Measurements from ENCODE around the gene SUN1.
"Not testable (repeated sequence)": the region's sequence is repeated elsewhere in the genome, so short reads cannot be mapped to it uniquely, and the experiment has no call there.

The SUN1 gene, protein sequence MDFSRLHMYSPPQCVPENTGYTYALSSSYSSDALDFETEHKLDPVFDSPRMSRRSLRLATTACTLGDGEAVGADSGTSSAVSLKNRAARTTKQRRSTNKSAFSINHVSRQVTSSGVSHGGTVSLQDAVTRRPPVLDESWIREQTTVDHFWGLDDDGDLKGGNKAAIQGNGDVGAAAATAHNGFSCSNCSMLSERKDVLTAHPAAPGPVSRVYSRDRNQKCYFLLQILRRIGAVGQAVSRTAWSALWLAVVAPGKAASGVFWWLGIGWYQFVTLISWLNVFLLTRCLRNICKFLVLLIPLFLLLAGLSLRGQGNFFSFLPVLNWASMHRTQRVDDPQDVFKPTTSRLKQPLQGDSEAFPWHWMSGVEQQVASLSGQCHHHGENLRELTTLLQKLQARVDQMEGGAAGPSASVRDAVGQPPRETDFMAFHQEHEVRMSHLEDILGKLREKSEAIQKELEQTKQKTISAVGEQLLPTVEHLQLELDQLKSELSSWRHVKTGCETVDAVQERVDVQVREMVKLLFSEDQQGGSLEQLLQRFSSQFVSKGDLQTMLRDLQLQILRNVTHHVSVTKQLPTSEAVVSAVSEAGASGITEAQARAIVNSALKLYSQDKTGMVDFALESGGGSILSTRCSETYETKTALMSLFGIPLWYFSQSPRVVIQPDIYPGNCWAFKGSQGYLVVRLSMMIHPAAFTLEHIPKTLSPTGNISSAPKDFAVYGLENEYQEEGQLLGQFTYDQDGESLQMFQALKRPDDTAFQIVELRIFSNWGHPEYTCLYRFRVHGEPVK
- 233 to 390 reads per million in 2 donors for total RNA-seq

- DNase-seq, result no peak
Observed at GRCh38 chr7:832167-832967, at the start of gene SUN1. Gene SUN1 (plus strand): TSS chr7:832476. CDS start chr7:832525, 49 bp downstream.

DNA sequence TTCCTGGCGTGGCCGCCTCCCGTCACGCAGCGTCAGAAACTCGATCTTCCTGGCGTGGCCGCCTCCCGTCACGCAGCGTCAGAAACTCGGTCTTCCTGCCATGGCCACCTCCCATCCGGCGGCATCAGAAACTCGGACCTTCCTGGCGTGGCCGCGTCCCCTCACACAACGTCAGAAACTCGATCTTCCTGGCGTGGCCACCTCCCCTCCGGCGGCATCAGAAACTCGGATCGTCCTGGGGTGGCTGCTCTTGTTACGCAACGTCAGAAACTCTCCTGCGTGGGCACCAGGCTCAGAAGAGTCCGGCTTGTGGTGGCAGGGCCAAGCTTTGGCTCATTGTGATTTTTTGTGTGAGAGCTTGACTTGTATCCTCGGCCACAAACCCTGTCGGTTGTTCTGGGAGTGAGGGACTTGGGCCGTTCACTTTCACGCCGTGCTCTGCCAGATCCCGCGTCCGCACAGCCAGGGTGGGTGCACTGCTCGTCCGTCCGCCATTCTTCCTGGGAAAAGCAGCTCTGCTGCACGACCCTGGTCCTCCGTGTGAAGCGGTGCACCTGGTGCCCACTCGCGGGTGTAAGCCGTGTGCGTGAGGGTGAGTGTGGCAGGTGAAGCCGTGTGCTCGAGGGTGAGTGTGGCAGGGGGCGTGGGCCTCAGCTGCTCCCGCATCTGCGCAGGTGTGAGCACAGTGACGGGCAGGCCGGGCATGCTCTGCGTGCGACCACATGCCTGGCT, 49.4 kb upstream of the SUN1 start:
- DNase-seq, result no peak

- DNase-seq, result no peak
Observed at GRCh38 chr7:783556-784490, 48.5 kb upstream of the SUN1 start.

GRCh38 chr7:784971-785370, 47.3 kb upstream of the SUN1 start:
- DNase-seq, result no peak

- DNase-seq, result no peak
Observed at GRCh38 chr7:785416-785815, 46.9 kb upstream of the SUN1 start.

GRCh38 chr7:786472-787255, 45.6 kb upstream of the SUN1 start:
- no peak for DNase-seq

- DNase-seq, result no peak
Observed at GRCh38 chr7:787332-788240, 44.7 kb upstream of the SUN1 start.

DNA sequence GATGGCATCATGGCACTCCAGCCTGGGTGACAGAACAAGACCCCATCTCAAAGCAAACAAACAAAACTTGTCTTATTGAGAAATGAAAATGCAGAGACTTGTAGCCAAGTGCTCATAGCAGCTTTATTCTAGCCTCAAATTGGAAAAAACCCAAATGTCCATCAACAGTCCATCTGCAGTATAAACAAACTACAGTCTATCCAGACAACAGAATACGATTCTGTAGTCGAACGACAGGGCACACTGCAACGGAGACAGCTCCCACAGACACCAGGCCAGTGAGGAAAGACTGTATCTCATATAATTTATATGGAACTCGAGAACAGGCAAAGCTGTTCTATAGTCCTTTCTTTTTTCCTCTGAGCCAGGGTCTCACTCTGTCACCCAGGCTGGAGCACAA, 40.8 kb upstream of the SUN1 start:
- no peak for DNase-seq

DNA sequence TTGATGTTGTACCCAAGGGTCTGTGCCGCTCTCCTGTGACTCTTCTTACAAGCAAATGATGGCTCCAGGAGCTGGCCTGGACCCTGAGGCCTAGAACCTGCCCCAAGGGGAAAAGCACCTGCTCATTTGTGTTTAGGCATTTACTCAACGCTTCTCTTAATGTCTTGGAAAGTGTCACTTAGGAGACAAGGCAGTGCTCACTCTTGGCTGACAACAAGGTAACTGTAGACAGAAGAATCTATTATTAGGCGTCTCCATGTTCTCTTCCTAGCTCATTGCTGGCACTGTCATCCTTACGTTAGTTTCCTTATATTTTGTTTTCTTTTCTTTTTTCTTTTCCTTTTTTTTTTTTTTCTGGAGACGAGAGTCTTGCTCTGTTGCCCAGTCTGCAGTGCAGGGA, 38.1 kb upstream of the SUN1 start:
- no peak for DNase-seq

DNA sequence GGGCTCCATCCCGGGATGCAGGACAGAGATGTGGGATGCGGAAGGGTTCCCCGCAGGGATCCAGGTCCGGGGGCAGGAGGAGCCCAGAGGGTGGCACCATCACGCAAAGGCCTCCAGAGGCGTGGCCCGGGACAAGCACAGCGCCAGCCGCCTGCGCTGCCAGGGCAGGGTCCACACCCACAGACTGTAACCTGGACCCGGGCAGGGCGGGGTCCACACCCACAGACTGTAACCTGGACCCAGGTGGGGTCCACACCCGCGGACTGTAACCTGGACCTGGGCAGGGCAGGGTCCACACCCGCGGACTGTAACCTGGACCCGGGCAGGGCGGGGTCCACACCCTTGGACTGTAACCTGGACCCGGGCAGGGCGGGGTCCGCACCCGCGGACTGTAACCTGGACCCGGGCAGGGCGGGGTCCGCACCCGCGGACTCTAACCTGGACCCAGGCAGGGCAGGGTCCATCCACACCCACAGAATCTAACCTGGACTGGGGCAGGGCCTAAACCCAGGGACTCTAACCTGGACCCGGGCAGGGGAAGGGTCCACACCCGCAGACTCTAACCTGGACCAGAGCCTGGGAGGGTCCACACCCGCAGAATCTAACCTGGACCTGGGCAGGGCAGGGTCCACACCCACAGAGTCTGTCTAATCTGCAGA, 37.5 kb upstream of the SUN1 start:
- no peak for DNase-seq

DNA sequence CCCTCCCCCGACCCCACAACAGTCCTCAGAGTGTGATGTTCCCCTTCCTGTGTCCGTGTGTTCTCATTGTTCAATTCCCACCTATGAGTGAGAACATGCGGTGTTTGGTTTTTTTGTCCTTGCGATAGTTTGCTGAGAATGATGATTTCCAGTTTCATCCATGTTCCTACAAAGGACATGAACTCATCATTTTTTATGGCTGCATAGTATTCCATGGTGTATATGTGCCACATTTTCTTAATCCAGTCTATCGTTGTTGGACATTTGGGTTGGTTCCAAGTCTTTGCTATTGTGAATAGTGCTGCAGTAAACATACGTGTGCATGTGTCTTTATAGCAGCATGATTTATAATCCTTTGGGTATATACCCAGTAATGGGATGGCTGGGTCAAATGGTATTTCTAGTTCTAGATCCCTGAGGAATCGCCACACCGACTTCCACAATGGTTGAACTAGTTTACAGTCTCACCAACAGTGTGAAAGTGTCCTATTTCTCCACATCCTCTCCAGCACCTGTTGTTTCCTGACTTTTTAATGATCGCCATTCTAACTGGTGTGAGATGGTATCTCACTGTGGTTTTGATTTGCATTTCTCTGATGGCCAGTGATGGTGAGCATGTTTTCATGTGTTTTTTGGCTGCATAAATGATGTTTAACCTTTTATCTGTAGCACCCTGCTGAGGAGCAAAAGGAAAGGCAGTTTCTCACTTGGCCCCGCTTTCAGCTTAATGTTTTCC, 35.7 kb upstream of the SUN1 start:
- not testable (repeated sequence) for DNase-seq

DNA sequence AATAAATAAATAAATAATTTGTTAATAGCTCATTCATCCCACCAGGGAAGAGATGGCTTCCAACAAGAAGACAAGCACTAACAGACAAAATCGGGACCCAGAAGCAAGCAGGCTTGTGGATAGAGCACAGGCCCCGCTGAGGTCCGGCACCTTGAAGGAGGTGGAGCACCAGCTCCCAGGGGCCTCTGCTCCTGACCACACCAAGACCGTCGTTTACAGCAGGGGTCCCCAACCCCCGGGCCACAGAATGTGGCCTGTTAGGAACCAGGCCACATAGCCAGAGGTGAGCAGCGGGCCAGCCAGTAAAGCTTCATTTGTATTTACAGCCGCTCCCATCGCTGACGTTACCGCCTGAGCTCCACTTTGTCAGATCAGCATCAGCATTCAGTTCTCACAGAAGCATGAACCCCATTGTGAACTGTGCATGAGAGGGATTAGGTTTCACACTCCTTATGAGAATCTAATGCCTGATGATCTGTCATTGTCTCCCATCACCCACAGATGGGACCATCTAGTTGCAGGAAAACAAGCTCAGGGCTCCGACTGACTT, 33.3 kb upstream of the SUN1 start:
- DNase-seq, result no peak

DNA sequence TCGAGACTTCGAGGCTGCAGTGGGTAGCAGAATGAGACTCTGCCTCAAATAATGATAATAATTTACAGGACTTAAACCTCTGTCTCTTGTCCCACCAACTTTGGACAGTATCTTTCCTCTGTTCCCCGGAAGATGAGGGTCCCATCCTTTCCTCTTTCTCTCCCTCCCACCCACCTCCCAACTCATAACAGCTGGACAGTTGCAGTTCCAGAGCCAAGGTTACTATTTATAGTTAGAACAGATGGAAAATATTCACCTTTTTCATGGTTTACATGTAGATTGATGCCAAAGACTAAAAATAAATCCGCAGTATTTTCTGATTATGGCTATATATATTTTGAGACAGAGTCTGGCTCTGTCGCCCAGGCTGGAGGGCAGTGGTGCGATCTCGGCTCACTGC, 31.6 kb upstream of the SUN1 start:
- DNase-seq, result no peak

GRCh38 chr7:801351-801750, 30.9 kb upstream of the SUN1 start:
- not testable (repeated sequence) for DNase-seq

- DNase-seq, result no peak
Observed at GRCh38 chr7:801940-802381, 30.3 kb upstream of the SUN1 start.

- DNase-seq, result no peak
Observed at GRCh38 chr7:802500-803242, 29.6 kb upstream of the SUN1 start.

DNA sequence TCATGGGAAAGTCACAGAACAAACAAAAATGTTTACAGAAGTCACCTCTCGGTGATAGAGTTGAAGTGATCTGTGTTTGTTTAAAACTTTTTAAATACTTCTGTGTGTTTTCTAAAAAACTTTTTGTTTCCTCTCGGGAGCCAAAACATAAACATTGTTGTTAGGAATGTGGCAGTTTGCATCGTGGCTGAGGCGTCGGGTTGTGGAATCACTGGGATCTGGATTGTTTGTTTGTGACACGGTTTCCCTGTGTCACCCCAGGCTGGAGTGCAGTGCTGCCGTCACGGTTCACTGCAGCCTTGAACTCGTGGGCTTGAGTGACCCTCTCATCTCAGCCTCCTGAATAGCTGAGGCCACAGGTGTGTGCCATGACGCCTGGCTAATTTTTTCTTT, 29.0 kb upstream of the SUN1 start:
- no peak for DNase-seq

Data from activated gamma-delta T cell (primary cell).